K562 (cell line): ENCODE measurements around the gene MED15.

Experiments
- CHD4 ChIP-seq: fragments of 200-600 bp; sonication (generic); IDR thresholded peaks from 3 replicates; pipeline ENCODE4 v1.6.1; 2012; ENCODE audit warnings: low read depth, mild to moderate bottlenecking, mixed read lengths, low read length, inconsistent platforms; ENCODE audit not compliant: insufficient read depth, insufficient replicate concordance, poor library complexity, severe bottlenecking
- CTCF ChIP-seq, 3 experiments: IDR thresholded peaks in 2 of 3; conservative IDR thresholded peaks in 1 of 3; 2 replicates each; pipeline ENCODE4 v1.5.1; 2011 to 2012; ENCODE audit warnings: low read length in 3 of 3, mild to moderate bottlenecking in 3 of 3, control low read depth in 2 of 3, improper control_type of control experiment in 1 of 3, inconsistent platforms in 1 of 3, low read depth in 1 of 3, mixed read lengths in 1 of 3, moderate library complexity in 1 of 3; ENCODE audit not compliant: insufficient read depth in 2 of 3
- EP300 ChIP-seq: IDR thresholded peaks from 2 replicates; pipeline ENCODE4 v1.6.1; 2012; ENCODE audit warnings: low read length, improper control_type of control experiment
- GABPA ChIP-seq: fragments of 200-800 bp; sonication (Bioruptor generic); conservative IDR thresholded peaks from 2 replicates; pipeline ENCODE4 v1.6.1; 2016; ENCODE audit warnings: low read depth, missing genetic modification characterization, missing compliant biosample characterization
- HINFP ChIP-seq: fragments of 450-650 bp; conservative IDR thresholded peaks from 2 replicates; pipeline ENCODE4 v1.6.1; 2016; ENCODE audit warnings: missing genetic modification characterization, low read depth, mild to moderate bottlenecking, control low read depth, missing compliant biosample characterization
- IFI16 ChIP-seq: fragments of 250-450 bp; sonication (Bioruptor Pico); IDR thresholded peaks from 2 replicates; pipeline ENCODE4 v2.1.2; 2022; ENCODE audit warnings: mild to moderate bottlenecking, inconsistent platforms
- KAT8 ChIP-seq: fragments of 450-650 bp; IDR thresholded peaks from 2 replicates; pipeline ENCODE4 v1.6.1; 2016; ENCODE audit warnings: low read depth, mild to moderate bottlenecking
- MYNN ChIP-seq, 2 experiments: sonication (generic); formaldehyde crosslinking in 1 of 2; IDR thresholded peaks; 2 replicates each; pipeline versions ENCODE4 v1.5.0 to v1.6.1; 2016 to 2020; ENCODE audit warnings: antibody characterized with exemption in 1 of 2, missing genetic modification reagents in 1 of 2
- POLR2A ChIP-seq: fragments of 450-650 bp; conservative IDR thresholded peaks from 2 replicates; pipeline ENCODE4 v1.6.1; 2016
- STAG1 ChIP-seq: sonication (generic); formaldehyde crosslinking; IDR thresholded peaks from 2 replicates; pipeline ENCODE4 v1.5.0; 2020; ENCODE audit warnings: missing genetic modification reagents, borderline replicate concordance
- YY1 ChIP-seq, 3 experiments: IDR thresholded peaks; 2 replicates each; pipeline ENCODE4 v1.6.1; 2011; ENCODE audit warnings: low read length in 2 of 3, mild to moderate bottlenecking in 2 of 3, moderate library complexity in 2 of 3, borderline replicate concordance in 1 of 3, control low read depth in 1 of 3, low read depth in 1 of 3; ENCODE audit not compliant: insufficient read depth in 3 of 3, insufficient replicate concordance in 2 of 3, control insufficient read depth in 1 of 3, insufficient read length in 1 of 3; ENCODE audit errors: extremely low read depth in 1 of 3
- TF ChIP-seq, protein P1 (sequence below): fragments of 450-650 bp; IDR thresholded peaks from 2 replicates; pipeline ENCODE4 v1.6.1; 2018; ENCODE audit not compliant: partially characterized antibody

- no peak for TF ChIP-seq CHD4
- no peak for TF ChIP-seq CTCF (IDR thresholded peaks at IDR 0.05 in 2 of 3, conservative IDR thresholded peaks at IDR 0.05 in 1 of 3; ENCODE audit: insufficient read depth in 2 of 3, low read depth in 1 of 3, low read length in 3 of 3)
- TF ChIP-seq GABPA, result no peak
- TF ChIP-seq, protein P1, sequence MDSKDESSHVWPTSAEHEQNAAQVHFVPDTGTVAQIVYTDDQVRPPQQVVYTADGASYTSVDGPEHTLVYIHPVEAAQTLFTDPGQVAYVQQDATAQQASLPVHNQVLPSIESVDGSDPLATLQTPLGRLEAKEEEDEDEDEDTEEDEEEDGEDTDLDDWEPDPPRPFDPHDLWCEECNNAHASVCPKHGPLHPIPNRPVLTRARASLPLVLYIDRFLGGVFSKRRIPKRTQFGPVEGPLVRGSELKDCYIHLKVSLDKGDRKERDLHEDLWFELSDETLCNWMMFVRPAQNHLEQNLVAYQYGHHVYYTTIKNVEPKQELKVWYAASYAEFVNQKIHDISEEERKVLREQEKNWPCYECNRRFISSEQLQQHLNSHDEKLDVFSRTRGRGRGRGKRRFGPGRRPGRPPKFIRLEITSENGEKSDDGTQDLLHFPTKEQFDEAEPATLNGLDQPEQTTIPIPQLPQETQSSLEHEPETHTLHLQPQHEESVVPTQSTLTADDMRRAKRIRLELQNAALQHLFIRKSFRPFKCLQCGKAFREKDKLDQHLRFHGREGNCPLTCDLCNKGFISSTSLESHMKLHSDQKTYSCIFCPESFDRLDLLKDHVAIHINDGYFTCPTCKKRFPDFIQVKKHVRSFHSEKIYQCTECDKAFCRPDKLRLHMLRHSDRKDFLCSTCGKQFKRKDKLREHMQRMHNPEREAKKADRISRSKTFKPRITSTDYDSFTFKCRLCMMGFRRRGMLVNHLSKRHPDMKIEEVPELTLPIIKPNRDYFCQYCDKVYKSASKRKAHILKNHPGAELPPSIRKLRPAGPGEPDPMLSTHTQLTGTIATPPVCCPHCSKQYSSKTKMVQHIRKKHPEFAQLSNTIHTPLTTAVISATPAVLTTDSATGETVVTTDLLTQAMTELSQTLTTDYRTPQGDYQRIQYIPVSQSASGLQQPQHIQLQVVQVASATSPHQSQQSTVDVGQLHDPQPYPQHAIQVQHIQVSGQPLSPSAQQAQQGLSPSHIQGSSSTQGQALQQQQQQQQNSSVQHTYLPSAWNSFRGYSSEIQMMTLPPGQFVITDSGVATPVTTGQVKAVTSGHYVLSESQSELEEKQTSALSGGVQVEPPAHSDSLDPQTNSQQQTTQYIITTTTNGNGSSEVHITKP, result no peak
- no peak for TF ChIP-seq EP300
- TF ChIP-seq POLR2A, result no peak
- no peak for TF ChIP-seq YY1 (IDR thresholded peaks at IDR 0.05; ENCODE audit: borderline replicate concordance in 1 of 3, control insufficient read depth in 1 of 3, extremely low read depth in 1 of 3, insufficient read depth in 3 of 3, insufficient read length in 1 of 3, insufficient replicate concordance in 2 of 3, low read depth in 1 of 3, low read length in 2 of 3)
- TF ChIP-seq IFI16 (CRISPR knock-in tag), result no peak
- TF ChIP-seq KAT8, result no peak
- TF ChIP-seq MYNN (IDR thresholded peaks at IDR 0.05), result no peak
- TF ChIP-seq MYNN (CRISPR knock-in tag; IDR thresholded peaks at IDR 0.05), result peak; percentile 47; the same call in 1 of the 2 replicates
- no peak for TF ChIP-seq STAG1 (CRISPR knock-in tag)
- no peak for TF ChIP-seq HINFP (tag)
Measured at GRCh38 chr22:20471126-20471833, 36.1 kb upstream of the MED15 start.
